OCI-LY7 (cell line): ENCODE measurements around the gene ARHGAP6. TPM values are rescaled to one million over a fixed set of nuclear protein-coding genes. Genes with fewer than 3 reads are reported as not detected.

Source experiments
- BruUV-seq: library from RNA; stranded (reverse); fragments of 400-500 nt; replicated peaks from 2 replicates; lab custom pipeline; 2021; lab: Mats Ljungman, UMichigan
- CTCF ChIA-PET: fragments of 300-600 bp; sonication (Branson Sonifier 250); formaldehyde crosslinking; loops from one replicate; lab custom pipeline; 2022; ENCODE audit warnings: antibody characterized with exemption; ENCODE audit not compliant: unreplicated experiment; lab: Charles Lee
- POLR2A ChIA-PET: fragments of 300-600 bp; sonication (Branson Sonifier 250); formaldehyde crosslinking; loops from one replicate; lab custom pipeline; 2022; ENCODE audit warnings: antibody characterized with exemption; lab: Charles Lee
- DNase-seq: peaks from one replicate; pipeline ENCODE4 v3.0.0-alpha.2; 2015; ENCODE audit warnings: low spot score
- H2AFZ ChIP-seq: fragments of 200-600 bp; sonication (generic), shearing (Covaris generic); 2 replicates; pipeline ENCODE4 v1.6.1; 2014; ENCODE audit warnings: mild to moderate bottlenecking, antibody characterized with exemption, low read length, moderate library complexity
- H3K27ac ChIP-seq: fragments of 200-600 bp; sonication (generic); 2 replicates; pipeline ENCODE4 v1.5.1; 2014; ENCODE audit warnings: mixed run types, low read depth, mild to moderate bottlenecking, moderate library complexity, low read length, inconsistent platforms; ENCODE audit not compliant: poor library complexity, severe bottlenecking
- H3K36me3 ChIP-seq: fragments of 200-600 bp; sonication (generic); 2 replicates; pipeline ENCODE4 v1.6.1; 2014; ENCODE audit warnings: mild to moderate bottlenecking, antibody characterized with exemption, low read length, moderate library complexity, mixed read lengths; ENCODE audit not compliant: insufficient read depth
- H3K4me1 ChIP-seq: fragments of 200-600 bp; sonication (generic); 2 replicates; pipeline ENCODE4 v1.5.1; 2014; ENCODE audit warnings: mild to moderate bottlenecking, low read length; ENCODE audit not compliant: insufficient read depth, poor library complexity, severe bottlenecking
- H3K4me2 ChIP-seq: fragments of 200-600 bp; sonication (generic); 2 replicates; pipeline ENCODE4 v1.6.1; 2014; ENCODE audit warnings: mild to moderate bottlenecking, low read length
- H3K4me3 ChIP-seq: fragments of 200-600 bp; sonication (generic); 2 replicates; pipeline ENCODE4 v1.5.1; 2014; ENCODE audit warnings: mild to moderate bottlenecking, low read depth, low read length; ENCODE audit not compliant: poor library complexity, severe bottlenecking
- H3K79me2 ChIP-seq: fragments of 200-600 bp; sonication (generic); 2 replicates; pipeline ENCODE4 v1.6.1; 2016; ENCODE audit warnings: low read depth, mild to moderate bottlenecking, low read length, moderate library complexity, mixed read lengths; ENCODE audit not compliant: insufficient read depth
- H3K9me2 ChIP-seq: fragments of 200-600 bp; sonication (generic); 2 replicates; pipeline ENCODE4 v1.6.1; 2016; ENCODE audit warnings: mild to moderate bottlenecking, low read length, mixed read lengths; ENCODE audit not compliant: insufficient read depth
- H3K9me3 ChIP-seq: fragments of 200-600 bp; sonication (generic); 2 replicates; pipeline ENCODE4 v1.6.1; 2014; ENCODE audit warnings: mild to moderate bottlenecking, mixed run types, low read length, mixed read lengths
- H4K20me1 ChIP-seq: fragments of 200-600 bp; sonication (generic); 2 replicates; pipeline ENCODE4 v1.6.1; 2014; ENCODE audit warnings: mild to moderate bottlenecking, antibody characterized with exemption, low read length, moderate library complexity, mixed read lengths; ENCODE audit not compliant: insufficient read depth
- EZH2phosphoT487 ChIP-seq: fragments of 200-600 bp; sonication (generic); IDR thresholded peaks from 2 replicates; pipeline ENCODE4 v1.6.1; 2018; ENCODE audit warnings: low read depth, borderline replicate concordance, mild to moderate bottlenecking, mixed run types, antibody characterized with exemption, low read length, moderate library complexity, mixed read lengths
- intact Hi-C: fragments of 100-400 bp; cut with micrococcal nuclease; formaldehyde crosslinking; loops from one replicate; pipeline ENCODE4 v1.10.0; 2022; ENCODE audit not compliant: unreplicated experiment
- total RNA-seq, 2 experiments: library from RNA; depleted of rRNA in 1 of 2; stranded (reverse); fragments of >200 nt in 1 of 2; shearing (Covaris generic) in 1 of 2; gene quantifications; 2 replicates each; pipeline ENCODE4 v1.2.3, GENCODE V29; 2014 to 2022
- TF ChIP-seq, protein P1 (sequence below): fragments of 200-600 bp; sonication (generic); conservative IDR thresholded peaks from 2 replicates; pipeline ENCODE4 v1.5.1; 2014; ENCODE audit warnings: mild to moderate bottlenecking, antibody characterized with exemption, low read length, moderate library complexity, mixed read lengths

The ARHGAP6 gene
- total RNA-seq, 2 experiments from 2014 or later, result not detected

DNA sequence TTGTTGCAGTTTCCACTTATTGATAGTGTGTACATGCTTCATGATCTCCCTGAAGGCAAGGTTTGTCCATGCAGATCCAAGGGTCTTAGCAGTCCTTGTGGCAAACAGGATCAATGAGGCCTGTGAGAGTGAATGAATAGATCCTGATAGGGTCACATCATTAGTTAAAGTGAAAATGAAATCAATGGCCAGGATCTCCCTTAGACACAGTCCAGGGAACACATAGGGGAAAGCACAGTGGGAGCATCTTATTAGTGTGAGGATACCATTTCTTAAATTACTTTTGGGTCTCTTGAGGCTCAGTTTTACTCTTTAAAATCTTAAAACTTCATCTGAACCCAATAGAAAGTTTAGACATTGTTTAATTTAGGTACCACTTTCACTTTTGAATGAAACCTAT lies 59.3 kb downstream of the ARHGAP6 start:
- ChIA-PET POLR2A (no interaction called here), CTCF (no interaction called here)
- Histone ChIP-seq H4K20me1 (no peaks in the 10 kb centered on the region), H3K9me3 (no peaks in the 10 kb centered on the region), H3K79me2 (no peaks in the 10 kb centered on the region), H3K9me2 (no peaks in the 10 kb centered on the region), H3K27ac (no peak overlapping the region), H3K4me2 (no peak overlapping the region), H3K36me3 (no peaks in the 10 kb centered on the region), H2AFZ (no peak overlapping the region), H3K4me3 (no peak overlapping the region), H3K4me1 (peaks cover under 1% of the 10 kb centered on the region)
- no peak for DNase-seq
- TF ChIP-seq, protein P1, sequence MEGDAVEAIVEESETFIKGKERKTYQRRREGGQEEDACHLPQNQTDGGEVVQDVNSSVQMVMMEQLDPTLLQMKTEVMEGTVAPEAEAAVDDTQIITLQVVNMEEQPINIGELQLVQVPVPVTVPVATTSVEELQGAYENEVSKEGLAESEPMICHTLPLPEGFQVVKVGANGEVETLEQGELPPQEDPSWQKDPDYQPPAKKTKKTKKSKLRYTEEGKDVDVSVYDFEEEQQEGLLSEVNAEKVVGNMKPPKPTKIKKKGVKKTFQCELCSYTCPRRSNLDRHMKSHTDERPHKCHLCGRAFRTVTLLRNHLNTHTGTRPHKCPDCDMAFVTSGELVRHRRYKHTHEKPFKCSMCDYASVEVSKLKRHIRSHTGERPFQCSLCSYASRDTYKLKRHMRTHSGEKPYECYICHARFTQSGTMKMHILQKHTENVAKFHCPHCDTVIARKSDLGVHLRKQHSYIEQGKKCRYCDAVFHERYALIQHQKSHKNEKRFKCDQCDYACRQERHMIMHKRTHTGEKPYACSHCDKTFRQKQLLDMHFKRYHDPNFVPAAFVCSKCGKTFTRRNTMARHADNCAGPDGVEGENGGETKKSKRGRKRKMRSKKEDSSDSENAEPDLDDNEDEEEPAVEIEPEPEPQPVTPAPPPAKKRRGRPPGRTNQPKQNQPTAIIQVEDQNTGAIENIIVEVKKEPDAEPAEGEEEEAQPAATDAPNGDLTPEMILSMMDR, result no peak
- no peak for TF ChIP-seq EZH2phosphoT487
- intact Hi-C loops, result no loop called here
- BruUV-seq, result no TSS peak

DNA sequence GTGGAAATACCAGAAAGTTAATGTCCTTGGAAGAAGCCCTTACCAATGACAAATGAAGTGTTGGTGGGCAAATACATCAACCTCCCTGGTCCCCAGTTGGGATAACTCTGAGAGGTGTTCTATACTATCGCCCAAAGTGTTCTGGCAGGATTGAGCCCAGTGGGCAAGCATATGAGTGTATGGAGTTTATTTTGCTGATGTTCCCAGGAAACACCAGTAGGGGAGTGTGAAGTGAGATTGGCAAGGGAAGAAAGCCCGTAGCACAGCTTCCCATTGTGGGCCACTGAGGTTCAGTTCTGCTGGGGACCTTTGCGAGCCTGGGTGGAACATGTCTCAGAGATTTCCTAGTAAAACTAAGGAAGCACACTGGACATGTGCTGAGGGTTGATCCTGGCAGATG lies 65.1 kb downstream of the ARHGAP6 start:
- no TSS peak for BruUV-seq
- no peak for DNase-seq
- Histone ChIP-seq H2AFZ (no peak overlapping the region), H3K4me1 (no peaks in the 10 kb centered on the region), H3K4me3 (no peak overlapping the region), H3K27ac (no peak overlapping the region), H3K4me2 (no peak overlapping the region), H3K36me3 (no peaks in the 10 kb centered on the region), H3K9me3 (no peaks in the 10 kb centered on the region), H3K9me2 (no peaks in the 10 kb centered on the region), H4K20me1 (no peaks in the 10 kb centered on the region), H3K79me2 (no peaks in the 10 kb centered on the region)
- intact Hi-C loops, result no loop called here
- ChIA-PET CTCF (no interaction called here), POLR2A (no interaction called here)
- TF ChIP-seq, protein P1, result no peak
- no peak for TF ChIP-seq EZH2phosphoT487

DNA sequence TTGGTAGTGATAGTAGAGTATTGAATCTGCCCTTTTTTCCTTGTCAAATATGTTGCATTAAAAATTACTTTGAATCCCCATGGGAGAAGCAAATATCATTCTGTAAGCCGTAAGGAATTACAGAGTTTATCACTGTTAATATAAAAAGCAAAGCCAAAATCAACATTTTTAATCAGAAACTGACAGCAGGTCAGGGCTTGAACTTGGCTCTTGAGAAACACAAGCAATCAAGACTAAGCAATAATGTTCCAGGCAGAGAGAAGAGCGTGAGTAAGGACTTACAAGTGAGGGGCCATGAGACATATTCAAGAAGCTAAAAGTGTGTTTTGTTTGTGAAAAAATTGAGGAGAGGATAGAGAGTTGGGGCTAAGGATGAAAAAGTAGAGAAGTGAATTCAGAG lies 68.2 kb downstream of the ARHGAP6 start:
- H3K9me2 ChIP-seq, result no peaks in the 10 kb centered on the region
- BruUV-seq, result no TSS peak
- ChIA-PET POLR2A (interaction anchor here (0.5 kb wide), 2 partner anchors 18 to 66 kb away, joined by 3 to 4 read pairs; no protein-coding TSS in a partner anchor), CTCF (no interaction called here)
- DNase-seq, result no peak
- H3K9me3 ChIP-seq, result no peaks in the 10 kb centered on the region
- H3K4me2 ChIP-seq, result no peak overlapping the region
- no peaks in the 10 kb centered on the region for H3K4me1 ChIP-seq
- no peaks in the 10 kb centered on the region for H3K79me2 ChIP-seq
- H3K27ac ChIP-seq, result no peak overlapping the region
- H3K4me3 ChIP-seq, result no peak overlapping the region
- no peak overlapping the region for H2AFZ ChIP-seq
- no peaks in the 10 kb centered on the region for H4K20me1 ChIP-seq
- TF ChIP-seq, protein P1, result no peak
- no peak for TF ChIP-seq EZH2phosphoT487
- intact Hi-C loops, result no loop called here
- H3K36me3 ChIP-seq, result no peaks in the 10 kb centered on the region
